Endothelial cell of umbilical vein (primary cell): ENCODE measurements around the gene ZP4. TPM values are rescaled to one million over a fixed set of nuclear protein-coding genes. Genes with fewer than 3 reads are reported as not detected.

Source experiments
- BruUV-seq: library from RNA; stranded (reverse); fragments of 400-500 nt; replicated peaks from 2 replicates; lab custom pipeline; 2021; lab: Mats Ljungman, UMichigan
- CTCF ChIA-PET: fragments of 300-600, 350-600 bp; sonication (Branson Sonifier 250); formaldehyde crosslinking; loops from one replicate; lab custom pipeline; 2021; ENCODE audit warnings: antibody characterized with exemption, inconsistent platforms; lab: Charles Lee
- POLR2A ChIA-PET: fragments of 300-600, 350-600 bp; sonication (Branson Sonifier 250); formaldehyde crosslinking; loops from one replicate; lab custom pipeline; 2021; ENCODE audit warnings: antibody characterized with exemption, inconsistent platforms; lab: Charles Lee
- DNase-seq: peaks from one replicate; pipeline ENCODE4 v3.0.0-alpha.2; 2011; ENCODE audit warnings: low read depth, low spot score
- FAIRE-seq: peaks from 2 replicates; lab custom pipeline; 2011; peaks lifted over from hg19 to GRCh38; lab: Jason Lieb, UNC
- H2AFZ ChIP-seq: 2 replicates; pipeline ENCODE4 v1.6.0; 2012; ENCODE audit warnings: low read depth, low read length, control low read depth, inconsistent platforms
- H3K27ac ChIP-seq: 2 replicates; pipeline ENCODE4 v1.5.1; 2011; ENCODE audit warnings: low read depth, mild to moderate bottlenecking, control low read depth, low read length, moderate library complexity; ENCODE audit not compliant: insufficient read depth
- H3K27me3 ChIP-seq, 2 experiments: 2 replicates each; pipeline versions ENCODE4 v1.6.0 to v1.6.1; 2011; ENCODE audit warnings: low read length in 2 of 2, mixed read lengths in 1 of 2; ENCODE audit not compliant: control insufficient read depth in 2 of 2, insufficient read depth in 2 of 2
- H3K36me3 ChIP-seq, 2 experiments: 2 replicates in 1 of 2; 3 replicates in 1 of 2; pipeline ENCODE4 v1.5.1; 2011; ENCODE audit warnings: low read length in 2 of 2, mild to moderate bottlenecking in 1 of 2, moderate library complexity in 1 of 2; ENCODE audit not compliant: control insufficient read depth in 2 of 2, insufficient read depth in 2 of 2; ENCODE audit errors: extremely low read depth in 1 of 2
- H3K4me1 ChIP-seq: 3 replicates; pipeline ENCODE4 v1.5.1; 2011; ENCODE audit warnings: mild to moderate bottlenecking, low read length; ENCODE audit not compliant: control insufficient read depth, insufficient read depth; ENCODE audit errors: extremely low read depth
- H3K4me2 ChIP-seq: 2 replicates; pipeline ENCODE4 v1.6.1; 2011; ENCODE audit warnings: low read length, control low read depth, mixed read lengths; ENCODE audit not compliant: insufficient read depth
- H3K4me3 ChIP-seq, 3 experiments: fragments of 200-600 bp in 1 of 3; sonication (generic), shearing (Covaris generic) in 1 of 3; replicated peaks in 1 of 3; 2 replicates each; pipeline ENCODE4 v1.5.1; 2011 to 2016; ENCODE audit warnings: control low read depth in 3 of 3, low read length in 3 of 3, mild to moderate bottlenecking in 2 of 3, inconsistent platforms in 1 of 3, low read depth in 1 of 3, moderate library complexity in 1 of 3; ENCODE audit not compliant: insufficient read depth in 1 of 3
- H3K79me2 ChIP-seq: 2 replicates; pipeline ENCODE4 v1.6.0; 2012; ENCODE audit warnings: low read length, inconsistent platforms; ENCODE audit not compliant: control insufficient read depth, insufficient read depth
- H3K9ac ChIP-seq: replicated peaks from 2 replicates; pipeline ENCODE3; 2011; ENCODE audit warnings: low read length, control low read depth; ENCODE audit not compliant: insufficient read depth; ENCODE audit errors: extremely low read depth
- H3K9me1 ChIP-seq: replicated peaks from 3 replicates; pipeline ENCODE4 v1.6.0; 2011; ENCODE audit warnings: mild to moderate bottlenecking, low read length; ENCODE audit not compliant: control insufficient read depth, insufficient read depth; ENCODE audit errors: extremely low read depth
- H3K9me3 ChIP-seq: replicated peaks from 2 replicates; pipeline ENCODE4 v1.5.1; 2012; ENCODE audit warnings: low read length, inconsistent platforms; ENCODE audit not compliant: control insufficient read depth, insufficient read depth
- H4K20me1 ChIP-seq: replicated peaks from 2 replicates; pipeline ENCODE3; 2011; ENCODE audit warnings: mild to moderate bottlenecking, low read length; ENCODE audit not compliant: control insufficient read depth, insufficient read depth; ENCODE audit errors: extremely low read depth
- EZH2 ChIP-seq: IDR thresholded peaks from 2 replicates; pipeline ENCODE4 v1.6.1; 2012; ENCODE audit warnings: borderline replicate concordance, low read depth, mild to moderate bottlenecking, moderate library complexity, low read length, inconsistent platforms; ENCODE audit not compliant: severe bottlenecking
- FOS ChIP-seq: IDR thresholded peaks from 2 replicates; pipeline ENCODE4 v1.6.1; 2011; ENCODE audit warnings: mild to moderate bottlenecking, low read length, moderate library complexity, borderline replicate concordance; ENCODE audit not compliant: insufficient read depth
- GATA2 ChIP-seq: IDR thresholded peaks from 2 replicates; pipeline ENCODE4 v1.7.0; 2011; ENCODE audit warnings: low read depth, mild to moderate bottlenecking, moderate library complexity, mixed read lengths, low read length; ENCODE audit not compliant: insufficient read length, insufficient read depth
- JUN ChIP-seq: IDR thresholded peaks from 2 replicates; pipeline ENCODE4 v1.6.1; 2011; ENCODE audit warnings: borderline replicate concordance, low read depth; ENCODE audit not compliant: insufficient read length, insufficient read depth
- MYC ChIP-seq: IDR thresholded peaks from one replicate; pipeline ENCODE4 v1.6.1; 2011; ENCODE audit warnings: mild to moderate bottlenecking, low read depth, low read length
- POLR2A ChIP-seq: IDR thresholded peaks from 2 replicates; pipeline ENCODE4 v1.6.1; 2012; ENCODE audit warnings: low read depth, mild to moderate bottlenecking, control low read depth, low read length
- POLR2AphosphoS5 ChIP-seq: IDR thresholded peaks from 2 replicates; pipeline ENCODE4 v1.6.1; 2012; ENCODE audit warnings: low read depth, mild to moderate bottlenecking, control low read depth, low read length, moderate library complexity; ENCODE audit not compliant: insufficient read depth
- dilution Hi-C: fragments of 300-500 bp; cut with MboI; formaldehyde crosslinking; loops from one replicate; pipeline ENCODE4 v1.15.0; 2019; ENCODE audit warnings: low sequenced_read_pairs; ENCODE audit not compliant: extremely low pct_ligation_motif_present
- intact Hi-C: fragments of 100-400 bp; cut with micrococcal nuclease; formaldehyde crosslinking; loops from one replicate; pipeline ENCODE4 v1.10.0; 2022
- polyA plus RNA-seq, 4 experiments: library from polyadenylated mRNA; depleted of rRNA in 3 of 4; stranded (reverse) in 3 of 4; unstranded in 1 of 4; fragments of >200 nt; gene quantifications; 2 replicates each; pipeline versions ENCODE4 v1.2.1 to v1.2.3, GENCODE V29; 2011 to 2012; ENCODE audit warnings: missing spikeins in 1 of 4
- total RNA-seq: library from RNA; stranded (reverse); gene quantifications from 2 replicates; pipeline ENCODE4 v1.2.3, GENCODE V29; 2021
- TF ChIP-seq, protein P1 (sequence below): IDR thresholded peaks from 2 replicates; pipeline ENCODE4 v1.6.1; 2011; ENCODE audit not compliant: insufficient read depth, insufficient read length
- TF ChIP-seq, protein P2 (sequence below), 2 donors: IDR thresholded peaks; 1 replicate in 1 of 2; 2 replicates in 1 of 2; pipeline ENCODE4 v1.5.1; 2011; ENCODE audit warnings: low read length in 2 of 2, mild to moderate bottlenecking in 2 of 2, moderate library complexity in 2 of 2, control low read depth in 1 of 2, inconsistent platforms in 1 of 2, low read depth in 1 of 2; ENCODE audit not compliant: insufficient read depth in 1 of 2; ENCODE audit errors: extremely low read depth in 1 of 2

The ZP4 gene
- total and polyA plus RNA-seq, 2 donors (not counting 3 experiments of a cell fraction or from before 2014, with no cell fraction given) = not detected

DNA sequence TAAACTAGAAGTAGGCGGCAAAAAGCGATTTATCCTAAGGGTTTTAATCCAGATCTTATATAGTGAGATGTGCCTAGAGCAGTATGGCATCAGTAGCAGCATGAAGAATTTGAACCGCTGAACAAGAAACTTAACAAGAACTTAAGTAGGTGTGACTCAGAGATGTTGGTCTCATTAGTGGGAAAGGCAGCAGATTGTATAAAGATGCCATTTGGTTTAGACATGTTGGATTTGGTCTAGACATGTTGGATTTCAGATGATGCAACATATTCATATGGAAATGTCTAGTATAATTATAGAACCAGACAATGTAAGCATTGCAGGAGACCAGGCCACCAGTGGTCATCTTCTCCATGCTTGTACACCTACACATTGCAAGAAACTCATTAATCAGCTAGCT lies 42.1 kb upstream of the ZP4 start:
- Histone ChIP-seq H3K27me3 (no peaks in the 10 kb centered on the region), H3K36me3 (no peaks in the 10 kb centered on the region), H2AFZ (no peak overlapping the region), H4K20me1 (no peaks in the 10 kb centered on the region), H3K9me1 (no peaks in the 10 kb centered on the region), H3K79me2 (no peaks in the 10 kb centered on the region), H3K4me3 (no peak overlapping the region), H3K4me1 (no peaks in the 10 kb centered on the region), H3K9ac (no peak overlapping the region), H3K4me2 (no peak overlapping the region), H3K9me3 (peaks cover 9% of the 10 kb centered on the region), H3K27ac (no peak overlapping the region)
- dilution Hi-C loops = no loop called here
- POLR2A ChIA-PET = no interaction called here
- no peak for DNase-seq
- FAIRE-seq = no peak
- no TSS peak for BruUV-seq
- CTCF ChIA-PET = no interaction called here
- intact Hi-C loops = no loop called here
- TF ChIP-seq, protein P1, sequence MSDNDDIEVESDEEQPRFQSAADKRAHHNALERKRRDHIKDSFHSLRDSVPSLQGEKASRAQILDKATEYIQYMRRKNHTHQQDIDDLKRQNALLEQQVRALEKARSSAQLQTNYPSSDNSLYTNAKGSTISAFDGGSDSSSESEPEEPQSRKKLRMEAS = no peak
- no peak for TF ChIP-seq EZH2
- TF ChIP-seq, protein P2, sequence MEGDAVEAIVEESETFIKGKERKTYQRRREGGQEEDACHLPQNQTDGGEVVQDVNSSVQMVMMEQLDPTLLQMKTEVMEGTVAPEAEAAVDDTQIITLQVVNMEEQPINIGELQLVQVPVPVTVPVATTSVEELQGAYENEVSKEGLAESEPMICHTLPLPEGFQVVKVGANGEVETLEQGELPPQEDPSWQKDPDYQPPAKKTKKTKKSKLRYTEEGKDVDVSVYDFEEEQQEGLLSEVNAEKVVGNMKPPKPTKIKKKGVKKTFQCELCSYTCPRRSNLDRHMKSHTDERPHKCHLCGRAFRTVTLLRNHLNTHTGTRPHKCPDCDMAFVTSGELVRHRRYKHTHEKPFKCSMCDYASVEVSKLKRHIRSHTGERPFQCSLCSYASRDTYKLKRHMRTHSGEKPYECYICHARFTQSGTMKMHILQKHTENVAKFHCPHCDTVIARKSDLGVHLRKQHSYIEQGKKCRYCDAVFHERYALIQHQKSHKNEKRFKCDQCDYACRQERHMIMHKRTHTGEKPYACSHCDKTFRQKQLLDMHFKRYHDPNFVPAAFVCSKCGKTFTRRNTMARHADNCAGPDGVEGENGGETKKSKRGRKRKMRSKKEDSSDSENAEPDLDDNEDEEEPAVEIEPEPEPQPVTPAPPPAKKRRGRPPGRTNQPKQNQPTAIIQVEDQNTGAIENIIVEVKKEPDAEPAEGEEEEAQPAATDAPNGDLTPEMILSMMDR (IDR thresholded peaks at IDR 0.05; ENCODE audit: extremely low read depth in 1 of 2, insufficient read depth in 1 of 2, low read depth in 1 of 2, low read length in 2 of 2) = no peak
- no peak for TF ChIP-seq MYC
- TF ChIP-seq JUN = no peak
- no peak for TF ChIP-seq POLR2A
- TF ChIP-seq FOS = no peak
- TF ChIP-seq POLR2AphosphoS5 = no peak
- no peak for TF ChIP-seq GATA2
